Upper lobe of right lung (tissue), 1 donor: ENCODE measurements around the gene CSN3. TPM values are rescaled to one million over a fixed set of nuclear protein-coding genes. Genes with fewer than 3 reads are reported as not detected.
"Not testable (repeated sequence)": the region's sequence is repeated elsewhere in the genome, so short reads cannot be mapped to it uniquely, and the experiment has no call there.

Experiments
- ATAC-seq: fragments of 200-7000 bp; cut with Tn5 transposase; one replicate; pipeline ENCODE4 v1.9.1; 2020; ENCODE audit warnings: mild to moderate bottlenecking, moderate library complexity
- DNase-seq: peaks from one replicate; pipeline ENCODE4 v3.0.0-alpha.2; 2020
- H3K27ac ChIP-seq: fragments of 200-600 bp; one replicate; pipeline ENCODE4 v1.8.0; 2022
- H3K27me3 ChIP-seq: fragments of 200-600 bp; one replicate; pipeline ENCODE4 v1.8.0; 2022; ENCODE audit warnings: mild to moderate bottlenecking
- H3K36me3 ChIP-seq: fragments of 200-600 bp; one replicate; pipeline ENCODE4 v1.8.0; 2022
- H3K4me1 ChIP-seq: fragments of 200-600 bp; one replicate; pipeline ENCODE4 v1.8.0; 2022
- H3K4me3 ChIP-seq: fragments of 200-600 bp; one replicate; pipeline ENCODE4 v1.8.0; 2022; ENCODE audit warnings: mild to moderate bottlenecking
- H3K9me3 ChIP-seq: fragments of 200-600 bp; one replicate; pipeline ENCODE4 v1.8.0; 2022
- intact Hi-C: fragments of 100-400 bp; cut with DNase I; formaldehyde crosslinking; loops from one replicate; pipeline ENCODE4 v1.11.0; 2022
- total RNA-seq: library from RNA; stranded (reverse); fragmentation: NEBNext Ultra II Directional; extraction: Animal tissue kit (Norgen Biotek cat#: 25700); gene quantifications from one replicate; pipeline ENCODE4 v1.2.1, GENCODE V29; 2021
- TF ChIP-seq, protein P1 (sequence below): fragments of 200-600 bp; IDR thresholded peaks from one replicate; pipeline ENCODE4 v1.8.0; 2022; ENCODE audit warnings: antibody characterized with exemption
- donor health status: DM: no; HTN: yes; CAD: no; lungs with severe emphysema.

CSN3 gene
- total RNA-seq, 1 donor from 2014 or later, result not detected

DNA sequence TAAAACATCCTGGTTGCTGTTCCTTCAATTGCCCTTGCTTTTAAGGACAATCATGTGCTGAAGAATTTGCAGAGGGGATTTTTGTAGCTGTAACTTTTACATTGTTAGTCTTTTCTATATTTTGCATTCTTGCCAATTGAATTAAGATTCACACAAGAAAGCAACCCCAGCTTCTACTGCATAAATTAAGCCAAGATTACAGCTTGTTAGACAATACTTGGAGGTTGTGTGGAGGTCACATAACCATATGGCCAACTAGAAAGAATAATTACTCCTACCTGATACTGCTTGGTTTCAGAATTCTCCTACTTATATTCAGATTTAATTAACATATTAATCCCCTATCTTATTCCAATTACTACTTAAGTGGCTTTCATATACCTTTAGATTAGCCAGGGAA is 20.6 kb upstream of the CSN3 start:
- H3K4me1 ChIP-seq, DNase-seq, intact Hi-C loops, H3K4me3 ChIP-seq, H3K27ac ChIP-seq, H3K27me3 ChIP-seq, H3K36me3 ChIP-seq, H3K9me3 ChIP-seq, ATAC-seq: not testable (repeated sequence)

DNA sequence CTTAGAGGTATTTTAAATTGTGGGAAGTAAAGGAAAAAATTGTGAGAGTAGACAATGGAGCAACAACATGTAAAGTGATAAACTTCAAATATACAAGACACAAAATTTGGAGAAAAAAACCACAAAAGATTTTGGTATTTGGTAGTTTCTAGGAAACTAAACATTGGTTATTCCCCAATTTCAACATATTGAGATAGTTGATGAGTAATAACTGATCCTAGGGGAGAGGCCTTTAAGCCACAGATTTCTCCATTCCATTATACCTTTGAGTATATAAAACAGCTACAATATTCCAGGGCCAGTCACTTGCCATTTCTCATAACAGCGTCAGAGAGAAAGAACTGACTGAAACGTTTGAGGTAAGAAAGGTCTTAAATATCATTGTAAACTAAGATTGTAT is 16.6 kb upstream of the CSN3 start, which contains the start of gene FDCSP:
Gene FDCSP (plus strand): TSS at position 301 of the 400 bp plus-strand sequence. CDS start 5,071 bp downstream, outside the sequence.
- intact Hi-C loops, result no loop called here

DNA sequence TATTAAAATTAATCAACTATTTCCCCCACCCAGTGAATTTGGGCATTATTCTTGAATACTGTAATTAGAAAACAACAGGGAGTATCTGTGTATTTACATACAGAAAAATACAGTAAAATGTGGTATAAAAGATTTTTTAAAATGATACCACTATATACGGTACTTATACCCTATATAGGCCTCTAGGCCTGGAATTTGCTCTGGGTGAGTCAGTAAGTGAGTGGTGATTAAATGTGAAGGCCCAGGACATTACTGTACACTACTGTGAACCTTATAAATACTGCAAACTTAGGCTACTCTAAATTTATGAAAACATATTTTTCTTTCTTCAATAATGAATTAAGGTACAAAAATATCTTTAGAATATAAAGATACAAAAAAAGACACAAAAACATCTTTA is 6.3 kb upstream of the CSN3 start:
- ATAC-seq (no peak), DNase-seq (no peak)
- TF ChIP-seq, protein P1, sequence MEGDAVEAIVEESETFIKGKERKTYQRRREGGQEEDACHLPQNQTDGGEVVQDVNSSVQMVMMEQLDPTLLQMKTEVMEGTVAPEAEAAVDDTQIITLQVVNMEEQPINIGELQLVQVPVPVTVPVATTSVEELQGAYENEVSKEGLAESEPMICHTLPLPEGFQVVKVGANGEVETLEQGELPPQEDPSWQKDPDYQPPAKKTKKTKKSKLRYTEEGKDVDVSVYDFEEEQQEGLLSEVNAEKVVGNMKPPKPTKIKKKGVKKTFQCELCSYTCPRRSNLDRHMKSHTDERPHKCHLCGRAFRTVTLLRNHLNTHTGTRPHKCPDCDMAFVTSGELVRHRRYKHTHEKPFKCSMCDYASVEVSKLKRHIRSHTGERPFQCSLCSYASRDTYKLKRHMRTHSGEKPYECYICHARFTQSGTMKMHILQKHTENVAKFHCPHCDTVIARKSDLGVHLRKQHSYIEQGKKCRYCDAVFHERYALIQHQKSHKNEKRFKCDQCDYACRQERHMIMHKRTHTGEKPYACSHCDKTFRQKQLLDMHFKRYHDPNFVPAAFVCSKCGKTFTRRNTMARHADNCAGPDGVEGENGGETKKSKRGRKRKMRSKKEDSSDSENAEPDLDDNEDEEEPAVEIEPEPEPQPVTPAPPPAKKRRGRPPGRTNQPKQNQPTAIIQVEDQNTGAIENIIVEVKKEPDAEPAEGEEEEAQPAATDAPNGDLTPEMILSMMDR, result no peak
- no peak overlapping the region for H3K4me3 ChIP-seq
- no peak overlapping the region for H3K27ac ChIP-seq
- intact Hi-C loops, result no loop called here
- H3K27me3 ChIP-seq, result no peaks in the 10 kb centered on the region
- no peaks in the 10 kb centered on the region for H3K36me3 ChIP-seq
- H3K4me1 ChIP-seq, result peaks cover 7% of the 10 kb centered on the region
- H3K9me3 ChIP-seq, result no peaks in the 10 kb centered on the region

More for the DNA sequence above, 16.6 kb upstream of the CSN3 start, which contains the start of gene FDCSP:
- no peak within 1 kb of the TSS for H3K4me3 ChIP-seq
- H3K36me3 ChIP-seq, result no peaks in the 10 kb centered on the region
- TF ChIP-seq, protein P1, result no peak
- H3K9me3 ChIP-seq, result no peaks in the 10 kb centered on the region
- no peak for DNase-seq
- no peak within 1 kb of the TSS for H3K27ac ChIP-seq
- no peaks in the 10 kb centered on the region for H3K27me3 ChIP-seq
- no peaks in the 10 kb centered on the region for H3K4me1 ChIP-seq
- no peak for ATAC-seq

DNA sequence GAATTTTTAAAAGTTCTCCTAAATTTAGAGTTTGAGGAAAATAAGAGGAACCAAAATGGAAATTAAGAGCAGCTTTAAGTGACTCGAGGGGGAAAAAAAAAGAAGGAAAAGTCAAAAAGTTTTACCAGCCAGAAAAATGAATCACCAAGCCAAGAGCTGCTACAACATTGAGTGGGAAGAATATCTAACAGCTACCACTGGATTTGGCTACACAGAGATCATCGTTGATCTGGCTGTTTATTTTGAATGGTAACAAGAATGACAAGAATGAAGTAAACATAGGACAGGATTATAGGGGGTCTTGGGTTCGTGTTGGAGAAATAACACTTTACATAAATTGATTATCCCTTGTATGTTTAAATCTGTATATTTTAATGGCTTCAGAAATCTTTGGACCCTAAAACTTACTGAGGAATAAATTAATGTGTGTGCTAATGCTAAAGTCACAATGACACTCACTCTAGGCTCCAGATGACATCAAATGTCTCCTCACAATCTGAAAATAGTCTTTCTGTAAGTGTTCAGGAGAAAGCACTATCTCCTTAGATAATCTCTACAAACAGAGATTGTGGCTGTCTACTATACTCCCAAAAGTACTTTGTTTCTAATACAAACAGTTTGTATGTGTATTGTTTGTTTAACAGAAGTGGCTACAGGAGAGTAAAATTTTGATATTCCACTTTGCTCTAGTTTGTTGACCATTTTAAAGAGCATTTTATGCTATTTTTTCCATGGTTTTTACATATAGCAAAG is 3.1 kb upstream of the CSN3 start:
- no peaks in the 10 kb centered on the region for H3K27me3 ChIP-seq
- H3K9me3 ChIP-seq, result no peaks in the 10 kb centered on the region
- no peak overlapping the region for H3K4me3 ChIP-seq
- ATAC-seq (no peak), DNase-seq (no peak)
- intact Hi-C loops, result no loop called here
- no peak overlapping the region for H3K27ac ChIP-seq
- H3K36me3 ChIP-seq, result no peaks in the 10 kb centered on the region
- TF ChIP-seq, protein P1, result no peak
- H3K4me1 ChIP-seq, result peaks cover 7% of the 10 kb centered on the region

DNA sequence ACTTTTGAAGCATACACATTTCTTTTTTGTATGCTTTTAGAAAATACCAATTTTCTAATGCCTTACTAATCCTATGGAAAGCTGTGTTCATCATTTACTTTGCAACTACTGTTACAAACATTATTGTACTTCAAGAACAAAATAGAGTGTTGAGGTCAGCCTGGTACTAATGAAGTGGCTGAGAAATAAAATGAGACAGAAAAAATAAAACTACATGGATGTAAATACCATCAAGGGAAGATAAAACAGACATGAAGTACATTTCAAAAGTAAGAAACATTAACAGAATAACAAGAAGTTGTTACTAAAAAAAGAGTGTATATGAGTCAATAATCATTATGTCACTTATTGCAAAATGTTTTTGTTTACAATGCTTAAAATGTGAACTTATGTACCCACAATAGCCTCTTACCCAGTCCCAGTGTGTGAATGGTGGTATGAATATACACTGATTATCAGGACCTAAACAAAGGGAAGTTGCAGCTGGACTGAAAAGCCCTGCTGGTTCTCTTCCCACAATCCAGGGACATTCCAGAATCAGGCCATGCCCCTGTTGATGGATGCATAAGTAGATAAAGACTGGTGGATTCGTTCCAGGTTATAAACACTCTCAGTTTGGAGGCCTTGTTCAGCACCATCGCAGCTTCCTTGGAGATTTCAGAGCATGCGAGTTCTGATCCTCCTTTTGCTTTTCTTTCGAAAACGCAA is 2.4 kb upstream of the CSN3 start:
- H3K27me3 ChIP-seq, result no peaks in the 10 kb centered on the region
- intact Hi-C loops, result no loop called here
- H3K27ac ChIP-seq, result no peak overlapping the region
- DNase-seq (no peak), ATAC-seq (peak; percentile 30)
- H3K4me1 ChIP-seq, result peaks cover 7% of the 10 kb centered on the region
- TF ChIP-seq, protein P1, result no peak
- H3K36me3 ChIP-seq, result no peaks in the 10 kb centered on the region
- no peak overlapping the region for H3K4me3 ChIP-seq
- no peaks in the 10 kb centered on the region for H3K9me3 ChIP-seq

DNA sequence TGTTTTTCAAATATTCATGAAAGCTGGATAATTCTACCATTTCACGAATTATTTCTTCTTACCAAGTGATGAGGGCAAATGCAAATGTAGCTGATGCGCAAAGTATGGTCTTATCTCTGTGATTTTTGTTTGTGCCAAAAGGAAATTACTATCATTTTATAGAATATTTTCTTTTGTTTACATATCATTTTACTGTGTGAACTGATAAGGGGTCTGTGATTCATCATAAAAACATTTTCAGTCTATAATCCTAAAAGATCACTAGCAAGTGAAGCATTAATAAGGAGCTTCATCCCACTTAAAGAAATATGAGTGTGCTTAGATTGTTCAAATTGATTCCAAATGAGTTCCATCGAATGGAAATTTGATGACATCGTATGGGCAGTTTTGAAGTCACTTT is 694 bp downstream of the CSN3 start:
- Histone ChIP-seq H3K9me3 (no peaks in the 10 kb centered on the region), H3K36me3 (no peaks in the 10 kb centered on the region), H3K4me3 (no peak overlapping the region), H3K27ac (no peak overlapping the region), H3K4me1 (peaks cover 7% of the 10 kb centered on the region), H3K27me3 (no peaks in the 10 kb centered on the region)
- DNase-seq (no peak), ATAC-seq (no peak)
- intact Hi-C loops, result no loop called here
- TF ChIP-seq, protein P1, result no peak
